Left ventricle myocardium inferior (tissue), 1 donor: ENCODE results near the gene TAF4B. TPM values are rescaled to one million over a fixed set of nuclear protein-coding genes. Genes with fewer than 3 reads are reported as not detected.
"Not testable (repeated sequence)": the region's sequence is repeated elsewhere in the genome, so short reads cannot be mapped to it uniquely, and the experiment has no call there.

Experiments used
- DNase-seq: peaks from one replicate; pipeline ENCODE4 v3.0.0-alpha.2; 2020
- H3K27ac ChIP-seq: fragments of 200-600 bp; replicated peaks from 2 replicates; pipeline ENCODE4 v1.8.0; 2021
- H3K27me3 ChIP-seq: fragments of 200-600 bp; 2 replicates; pipeline ENCODE4 v1.8.0; 2021; ENCODE audit warnings: low read depth
- H3K36me3 ChIP-seq: fragments of 200-600 bp; 2 replicates; pipeline ENCODE4 v1.8.0; 2021
- H3K4me1 ChIP-seq: fragments of 200-600 bp; 2 replicates; pipeline ENCODE4 v1.8.0; 2021
- H3K4me3 ChIP-seq: fragments of 200-600 bp; 2 replicates; pipeline ENCODE4 v1.8.0; 2021; ENCODE audit warnings: mild to moderate bottlenecking, moderate library complexity
- H3K9me3 ChIP-seq: fragments of 200-600 bp; replicated peaks from 2 replicates; pipeline ENCODE4 v1.8.0; 2021
- CTCF ChIP-seq: fragments of 200-600 bp; IDR thresholded peaks from 2 replicates; pipeline ENCODE4 v1.8.0; 2021; ENCODE audit warnings: antibody characterized with exemption, mild to moderate bottlenecking, borderline replicate concordance
- intact Hi-C: fragments of 100-400 bp; cut with micrococcal nuclease; formaldehyde crosslinking; loops from one replicate; pipeline ENCODE4 v1.11.0; 2022
- total RNA-seq: library from RNA; stranded (reverse); fragmentation: NEBNext Ultra II Directional; extraction: Animal tissue kit (Norgen Biotek cat#: 25700); gene quantifications from one replicate; pipeline ENCODE4 v1.2.1, GENCODE V29; 2021
- donor health status: DM: no; HTN: yes; CAD: no; lungs with severe emphysema.

The TAF4B gene
- total RNA-seq, 1 donor from 2014 or later: 1.1 TPM

GRCh38 chr18:26252411-26252810, 26.2 kb downstream of the TAF4B start:
- Histone ChIP-seq H3K9me3 (no peaks in the 10 kb centered on the region), H3K4me3 (no peak overlapping the region), H3K27me3 (no peaks in the 10 kb centered on the region), H3K4me1 (no peaks in the 10 kb centered on the region), H3K36me3 (no peaks in the 10 kb centered on the region), H3K27ac (no peak overlapping the region)
- intact Hi-C loops: no loop called here
- DNase-seq: no peak
- no peak for TF ChIP-seq CTCF

- H3K27ac ChIP-seq, DNase-seq, H3K4me1 ChIP-seq, H3K36me3 ChIP-seq, intact Hi-C loops, H3K4me3 ChIP-seq, H3K9me3 ChIP-seq, H3K27me3 ChIP-seq: not testable (repeated sequence)
Observed at GRCh38 chr18:26254808-26255207, 28.6 kb downstream of the TAF4B start.

GRCh38 chr18:26255695-26256622, 29.7 kb downstream of the TAF4B start:
- H3K27ac ChIP-seq: no peak overlapping the region
- DNase-seq: no peak
- no peaks in the 10 kb centered on the region for H3K4me1 ChIP-seq
- intact Hi-C loops: no loop called here
- H3K4me3 ChIP-seq: no peak overlapping the region
- no peaks in the 10 kb centered on the region for H3K27me3 ChIP-seq
- H3K9me3 ChIP-seq: no peaks in the 10 kb centered on the region
- H3K36me3 ChIP-seq: no peaks in the 10 kb centered on the region
- TF ChIP-seq CTCF: no peak

- intact Hi-C loops: no loop called here
- Histone ChIP-seq H3K4me3 (no peak overlapping the region), H3K4me1 (no peaks in the 10 kb centered on the region), H3K36me3 (no peaks in the 10 kb centered on the region), H3K27ac (no peak overlapping the region), H3K9me3 (no peaks in the 10 kb centered on the region), H3K27me3 (no peaks in the 10 kb centered on the region)
- no peak for TF ChIP-seq CTCF
- no peak for DNase-seq
Observed at GRCh38 chr18:26258711-26259110, 32.5 kb downstream of the TAF4B start.

GRCh38 chr18:26259416-26259815, 33.2 kb downstream of the TAF4B start:
- H3K4me3 ChIP-seq, H3K27me3 ChIP-seq, H3K4me1 ChIP-seq, DNase-seq, H3K27ac ChIP-seq, H3K36me3 ChIP-seq, H3K9me3 ChIP-seq, intact Hi-C loops: not testable (repeated sequence)

GRCh38 chr18:26262156-26262555, 35.9 kb downstream of the TAF4B start:
- H3K4me1 ChIP-seq: no peaks in the 10 kb centered on the region
- H3K36me3 ChIP-seq: no peaks in the 10 kb centered on the region
- H3K27ac ChIP-seq: no peak overlapping the region
- intact Hi-C loops: no loop called here
- TF ChIP-seq CTCF: no peak
- no peaks in the 10 kb centered on the region for H3K9me3 ChIP-seq
- no peak overlapping the region for H3K4me3 ChIP-seq
- DNase-seq: no peak
- H3K27me3 ChIP-seq: no peaks in the 10 kb centered on the region
